ENCODE data around the gene MCAT. TPM values are rescaled to one million over a fixed set of nuclear protein-coding genes. Genes with fewer than 3 reads are reported as not detected.

MCAT gene
- total and polyA plus RNA-seq, 2 experiments from 2014 or later, result 16.0 to 18.2 TPM

- H3K27me3 ChIP-seq (replicated peaks; ENCODE audit: insufficient read depth), result no peaks in the 10 kb centered on the region
- in situ Hi-C loops (cut with MboI), result no loop called here
- no peaks in the 10 kb centered on the region; the same call in 1 of the 2 replicates for H3K36me3 ChIP-seq (ENCODE audit: low read depth)
- 95 to 100% methylated on average over 4 of the region's 4 CpGs for WGBS, 2 experiments (ENCODE audit: low coverage in 1 of 2, low lambda C conversion rate in 2 of 2, missing lambda C conversion rate in 2 of 2)
- H3F3A ChIP-seq (ENCODE audit: insufficient read depth), result no peaks in the 10 kb centered on the region
- H3K4me2 ChIP-seq (ENCODE audit: unreplicated experiment), result no peak overlapping the region
- no peak overlapping the region for H2AFZ ChIP-seq
- H4K20me1 ChIP-seq (ENCODE audit: insufficient read depth), result no peaks in the 10 kb centered on the region
- DNase-seq, result no peak
- TF ChIP-seq EZH2 (IDR thresholded peaks at IDR 0.05; ENCODE audit: insufficient read depth, poor library complexity, severe bottlenecking) (no peak), EZH2phosphoT487 (IDR thresholded peaks at IDR 0.05; ENCODE audit: insufficient read depth, low read depth) (no peak)
- no peaks in the 10 kb centered on the region for H3K4me1 ChIP-seq (ENCODE audit: insufficient read depth)
- H3K9ac ChIP-seq, result no peak overlapping the region
- no peak overlapping the region for H3K4me3 ChIP-seq
- H3K79me2 ChIP-seq (ENCODE audit: insufficient read depth), result no peaks in the 10 kb centered on the region
- H3K9me2 ChIP-seq (ENCODE audit: insufficient read depth), result no peaks in the 10 kb centered on the region
- H3K9me3 ChIP-seq (ENCODE audit: low read depth), result no peaks in the 10 kb centered on the region
- no peak overlapping the region for H3K27ac ChIP-seq
Observed at GRCh38 chr22:43134553-43134952, 8.6 kb downstream of the MCAT start.

GRCh38 chr22:43133401-43133800 lies 9.8 kb downstream of the MCAT start:
- Histone ChIP-seq H3K27ac (no peak overlapping the region), H3K4me3 (no peak overlapping the region), H3K4me1 (ENCODE audit: insufficient read depth) (no peaks in the 10 kb centered on the region), H4K20me1 (ENCODE audit: insufficient read depth) (no peaks in the 10 kb centered on the region), H3K79me2 (ENCODE audit: insufficient read depth) (no peaks in the 10 kb centered on the region), H3K9me2 (ENCODE audit: insufficient read depth) (no peaks in the 10 kb centered on the region), H3K36me3 (ENCODE audit: low read depth) (no peaks in the 10 kb centered on the region), H3K9me3 (ENCODE audit: low read depth) (no peaks in the 10 kb centered on the region), H3F3A (ENCODE audit: insufficient read depth) (no peaks in the 10 kb centered on the region), H3K27me3 (replicated peaks; ENCODE audit: insufficient read depth) (no peaks in the 10 kb centered on the region), H2AFZ (no peak overlapping the region), H3K9ac (no peak overlapping the region), H3K4me2 (ENCODE audit: unreplicated experiment) (no peak overlapping the region)
- TF ChIP-seq EZH2 (IDR thresholded peaks at IDR 0.05; ENCODE audit: insufficient read depth, poor library complexity, severe bottlenecking) (no peak), EZH2phosphoT487 (IDR thresholded peaks at IDR 0.05; ENCODE audit: insufficient read depth, low read depth) (no peak)
- DNase-seq, result no peak
- in situ Hi-C loops (cut with MboI), result no loop called here
- 78 to 79% methylated on average over 9 of the region's 9 CpGs for WGBS, 2 experiments (ENCODE audit: low coverage in 1 of 2, low lambda C conversion rate in 2 of 2, missing lambda C conversion rate in 2 of 2)

GRCh38 chr22:43131773-43132501 lies 11.3 kb downstream of the MCAT start:
- Histone ChIP-seq H3K9me2 (ENCODE audit: insufficient read depth) (no peaks in the 10 kb centered on the region), H3K9me3 (ENCODE audit: low read depth) (no peaks in the 10 kb centered on the region), H4K20me1 (ENCODE audit: insufficient read depth) (no peaks in the 10 kb centered on the region), H2AFZ (no peak overlapping the region), H3K36me3 (ENCODE audit: low read depth) (no peaks in the 10 kb centered on the region), H3F3A (ENCODE audit: insufficient read depth) (no peaks in the 10 kb centered on the region), H3K79me2 (ENCODE audit: insufficient read depth) (no peaks in the 10 kb centered on the region), H3K27me3 (replicated peaks; ENCODE audit: insufficient read depth) (no peaks in the 10 kb centered on the region), H3K27ac (no peak overlapping the region), H3K9ac (no peak overlapping the region), H3K4me1 (ENCODE audit: insufficient read depth) (peaks cover 6% of the 10 kb centered on the region; the same call in 1 of the 2 replicates), H3K4me3 (no peak overlapping the region), H3K4me2 (ENCODE audit: unreplicated experiment) (no peak overlapping the region)
- no peak for DNase-seq
- 94 to 96% methylated on average over 17 of the region's 17 CpGs for WGBS, 2 experiments (ENCODE audit: low coverage in 1 of 2, low lambda C conversion rate in 2 of 2, missing lambda C conversion rate in 2 of 2)
- in situ Hi-C loops (cut with MboI), result no loop called here
- TF ChIP-seq EZH2 (IDR thresholded peaks at IDR 0.05; ENCODE audit: insufficient read depth, poor library complexity, severe bottlenecking) (no peak), EZH2phosphoT487 (IDR thresholded peaks at IDR 0.05; ENCODE audit: insufficient read depth, low read depth) (no peak)

GRCh38 chr22:43129426-43130425 lies 13.5 kb downstream of the MCAT start:
- Histone ChIP-seq H3F3A (ENCODE audit: insufficient read depth) (no peaks in the 10 kb centered on the region), H3K27me3 (replicated peaks; ENCODE audit: insufficient read depth) (no peaks in the 10 kb centered on the region), H3K4me1 (ENCODE audit: insufficient read depth) (peaks cover 13% of the 10 kb centered on the region), H3K4me3 (no peak overlapping the region), H3K36me3 (ENCODE audit: low read depth) (no peaks in the 10 kb centered on the region), H3K79me2 (ENCODE audit: insufficient read depth) (no peaks in the 10 kb centered on the region), H2AFZ (no peak overlapping the region), H3K9me3 (ENCODE audit: low read depth) (no peaks in the 10 kb centered on the region), H3K27ac (no peak overlapping the region), H4K20me1 (ENCODE audit: insufficient read depth) (no peaks in the 10 kb centered on the region), H3K9ac (no peak overlapping the region), H3K9me2 (ENCODE audit: insufficient read depth) (no peaks in the 10 kb centered on the region), H3K4me2 (ENCODE audit: unreplicated experiment) (no peak overlapping the region)
- 58 to 64% methylated on average over 15 to 16 of the region's 16 CpGs for WGBS, 2 experiments (ENCODE audit: low coverage in 1 of 2, low lambda C conversion rate in 2 of 2, missing lambda C conversion rate in 2 of 2)
- no peak for DNase-seq
- in situ Hi-C loops (cut with MboI), result no loop called here
- no peak for TF ChIP-seq EZH2 (IDR thresholded peaks at IDR 0.05; ENCODE audit: insufficient read depth, poor library complexity, severe bottlenecking)
- TF ChIP-seq EZH2phosphoT487 (IDR thresholded peaks at IDR 0.05; ENCODE audit: insufficient read depth, low read depth), result no peak
